Fibroblast of lung (primary cell): ENCODE data around the gene FAM83B. TPM values are rescaled to one million over a fixed set of nuclear protein-coding genes. Genes with fewer than 3 reads are reported as not detected.
A peak's percentile ranks its signal among the peaks of the same experiment; 100 is the strongest.

Source experiments
- DNase-seq, 2 donors: peaks; one replicate each; pipeline versions ENCODE4 v3.0.0 to v3.0.0-alpha.2; 2010; ENCODE audit warnings: low read depth in 2 of 2
- H2AFZ ChIP-seq: 2 replicates; pipeline ENCODE4 v1.5.1; 2012; ENCODE audit warnings: low read length, control low read depth, inconsistent platforms
- H3K27ac ChIP-seq: 2 replicates; pipeline ENCODE4 v1.5.1; 2011; ENCODE audit warnings: low read length, control low read depth; ENCODE audit not compliant: insufficient read depth
- H3K27me3 ChIP-seq: 2 replicates; pipeline ENCODE4 v1.5.1; 2011; ENCODE audit warnings: mild to moderate bottlenecking, low read length; ENCODE audit not compliant: control insufficient read depth, insufficient read depth
- H3K36me3 ChIP-seq: 2 replicates; pipeline ENCODE4 v1.5.1; 2011; ENCODE audit warnings: low read length; ENCODE audit not compliant: control insufficient read depth, insufficient read depth
- H3K4me1 ChIP-seq: 2 replicates; pipeline ENCODE4 v1.5.1; 2011; ENCODE audit warnings: low read length; ENCODE audit not compliant: control insufficient read depth, insufficient read depth; ENCODE audit errors: extremely low read depth
- H3K4me2 ChIP-seq: 2 replicates; pipeline ENCODE4 v1.5.1; 2011; ENCODE audit warnings: low read length, control low read depth; ENCODE audit not compliant: insufficient read depth; ENCODE audit errors: extremely low read depth
- H3K4me3 ChIP-seq, 4 experiments: fragments of 200-600 bp in 1 of 4; sonication (generic) in 1 of 4; replicated peaks in 1 of 4; 2 replicates each; pipeline ENCODE4 v1.5.1; 2011 to 2016; ENCODE audit warnings: low read length in 4 of 4, low read depth in 3 of 4, mild to moderate bottlenecking in 3 of 4, control low read depth in 2 of 4, inconsistent platforms in 1 of 4, mixed read lengths in 1 of 4; ENCODE audit not compliant: insufficient read depth in 1 of 4; ENCODE audit errors: control extremely low read depth in 1 of 4
- H3K79me2 ChIP-seq: 2 replicates; pipeline ENCODE4 v1.5.1; 2012; ENCODE audit warnings: mild to moderate bottlenecking, low read length, inconsistent platforms; ENCODE audit not compliant: control insufficient read depth, insufficient read depth
- H3K9ac ChIP-seq: 2 replicates; pipeline ENCODE4 v1.5.1; 2011; ENCODE audit warnings: mild to moderate bottlenecking, low read length, control low read depth; ENCODE audit not compliant: insufficient read depth
- H3K9me3 ChIP-seq: 2 replicates; pipeline ENCODE4 v1.5.1; 2012; ENCODE audit warnings: low read depth, low read length; ENCODE audit not compliant: control insufficient read depth, insufficient read depth
- H4K20me1 ChIP-seq: 2 replicates; pipeline ENCODE4 v1.5.1; 2011; ENCODE audit warnings: low read length; ENCODE audit not compliant: control insufficient read depth, insufficient read depth; ENCODE audit errors: extremely low read depth
- CTCF ChIP-seq, 2 donors: IDR thresholded peaks in 1 of 2; conservative IDR thresholded peaks in 1 of 2; 1 replicate in 1 of 2; 2 replicates in 1 of 2; pipeline ENCODE4 v1.5.1; 2011 to 2012; ENCODE audit warnings: low read length in 2 of 2, control low read depth in 1 of 2, inconsistent platforms in 1 of 2, low read depth in 1 of 2, mild to moderate bottlenecking in 1 of 2
- EZH2 ChIP-seq: IDR thresholded peaks from 2 replicates; pipeline ENCODE4 v1.5.1; 2012; ENCODE audit warnings: low read length, control low read depth, mild to moderate bottlenecking; ENCODE audit errors: missing control alignments
- polyA plus RNA-seq, 2 donors: library from polyadenylated mRNA; depleted of rRNA in 1 of 2; stranded (reverse) in 1 of 2; unstranded in 1 of 2; fragments of >200 nt; gene quantifications; 2 replicates each; pipeline ENCODE4 v1.2.1, GENCODE V29; 2011 to 2012; ENCODE audit warnings: missing spikeins in 1 of 2
- total RNA-seq: library from RNA; depleted of rRNA; stranded (reverse); fragments of >200 nt; gene quantifications from 2 replicates; pipeline ENCODE4 v1.2.1, GENCODE V29; 2014

FAM83B gene
- total and polyA plus RNA-seq, 2 donors (not counting 1 experiment from before 2014, with no cell fraction given): under 0.01 TPM; not detected in 1

GRCh38 chr6:54877713-54878317 is 31.2 kb downstream of the FAM83B start:
- Histone ChIP-seq H2AFZ (no peak overlapping the region), H3K9ac (no peak overlapping the region), H3K4me1 (no peaks in the 10 kb centered on the region), H3K9me3 (no peaks in the 10 kb centered on the region), H3K4me2 (no peak overlapping the region), H3K27me3 (no peaks in the 10 kb centered on the region), H3K27ac (no peak overlapping the region), H4K20me1 (no peaks in the 10 kb centered on the region), H3K79me2 (no peaks in the 10 kb centered on the region), H3K4me3 (no peak overlapping the region), H3K36me3 (no peaks in the 10 kb centered on the region)
- TF ChIP-seq EZH2 (no peak), CTCF (conservative IDR thresholded peaks at IDR 0.05 in 1 of 2, IDR thresholded peaks at IDR 0.05 in 1 of 2; ENCODE audit: low read depth in 1 of 2, low read length in 2 of 2) (no peak)
- no peak for DNase-seq

GRCh38 chr6:54878718-54879117 is 32.1 kb downstream of the FAM83B start:
- H3K4me1 ChIP-seq: no peaks in the 10 kb centered on the region
- peak in 1 of 2 donors; percentile 8 for TF ChIP-seq CTCF (conservative IDR thresholded peaks at IDR 0.05 in 1 of 2, IDR thresholded peaks at IDR 0.05 in 1 of 2; ENCODE audit: low read depth in 1 of 2, low read length in 2 of 2)
- no peak for TF ChIP-seq EZH2
- H3K9me3 ChIP-seq: no peaks in the 10 kb centered on the region
- H3K4me3 ChIP-seq: no peak overlapping the region
- no peaks in the 10 kb centered on the region for H3K36me3 ChIP-seq
- no peaks in the 10 kb centered on the region for H3K27me3 ChIP-seq
- no peak overlapping the region for H2AFZ ChIP-seq
- no peak overlapping the region for H3K4me2 ChIP-seq
- no peak overlapping the region for H3K9ac ChIP-seq
- H3K27ac ChIP-seq: no peak overlapping the region
- peak in 1 of 2 donors; percentile 20 for DNase-seq
- H3K79me2 ChIP-seq: no peaks in the 10 kb centered on the region
- H4K20me1 ChIP-seq: no peaks in the 10 kb centered on the region

- no peak overlapping the region for H3K9ac ChIP-seq
- H2AFZ ChIP-seq: no peak overlapping the region
- H3K4me3 ChIP-seq: no peak overlapping the region
- H3K27me3 ChIP-seq: no peaks in the 10 kb centered on the region
- no peak for DNase-seq
- no peaks in the 10 kb centered on the region for H4K20me1 ChIP-seq
- no peaks in the 10 kb centered on the region for H3K9me3 ChIP-seq
- no peak for TF ChIP-seq EZH2
- no peak for TF ChIP-seq CTCF (conservative IDR thresholded peaks at IDR 0.05 in 1 of 2, IDR thresholded peaks at IDR 0.05 in 1 of 2; ENCODE audit: low read depth in 1 of 2, low read length in 2 of 2)
- H3K27ac ChIP-seq: no peak overlapping the region
- no peaks in the 10 kb centered on the region for H3K36me3 ChIP-seq
- no peaks in the 10 kb centered on the region for H3K4me1 ChIP-seq
- H3K4me2 ChIP-seq: no peak overlapping the region
- no peaks in the 10 kb centered on the region for H3K79me2 ChIP-seq
Measured at GRCh38 chr6:54879188-54879985, 32.8 kb downstream of the FAM83B start.
